ENCODE data around the gene TOP1.

- TF ChIP-seq, protein P1, sequence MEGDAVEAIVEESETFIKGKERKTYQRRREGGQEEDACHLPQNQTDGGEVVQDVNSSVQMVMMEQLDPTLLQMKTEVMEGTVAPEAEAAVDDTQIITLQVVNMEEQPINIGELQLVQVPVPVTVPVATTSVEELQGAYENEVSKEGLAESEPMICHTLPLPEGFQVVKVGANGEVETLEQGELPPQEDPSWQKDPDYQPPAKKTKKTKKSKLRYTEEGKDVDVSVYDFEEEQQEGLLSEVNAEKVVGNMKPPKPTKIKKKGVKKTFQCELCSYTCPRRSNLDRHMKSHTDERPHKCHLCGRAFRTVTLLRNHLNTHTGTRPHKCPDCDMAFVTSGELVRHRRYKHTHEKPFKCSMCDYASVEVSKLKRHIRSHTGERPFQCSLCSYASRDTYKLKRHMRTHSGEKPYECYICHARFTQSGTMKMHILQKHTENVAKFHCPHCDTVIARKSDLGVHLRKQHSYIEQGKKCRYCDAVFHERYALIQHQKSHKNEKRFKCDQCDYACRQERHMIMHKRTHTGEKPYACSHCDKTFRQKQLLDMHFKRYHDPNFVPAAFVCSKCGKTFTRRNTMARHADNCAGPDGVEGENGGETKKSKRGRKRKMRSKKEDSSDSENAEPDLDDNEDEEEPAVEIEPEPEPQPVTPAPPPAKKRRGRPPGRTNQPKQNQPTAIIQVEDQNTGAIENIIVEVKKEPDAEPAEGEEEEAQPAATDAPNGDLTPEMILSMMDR (IDR thresholded peaks at IDR 0.05), result no peak
- TF ChIP-seq POLR2A (IDR thresholded peaks at IDR 0.05), result no peak
Measured at GRCh38 chr20:41126719-41127118, 98.1 kb downstream of the TOP1 start.

Measured in right lobe of liver (tissue), 4 donors.